HepG2 (cell line): ENCODE measurements around the gene PRCD. TPM values are rescaled to one million over a fixed set of nuclear protein-coding genes. Genes with fewer than 3 reads are reported as not detected.
A peak's percentile ranks its signal among the peaks of the same experiment; 100 is the strongest.

Source experiments
- E2F2 ChIP-seq: sonication (generic); formaldehyde crosslinking; IDR thresholded peaks from 2 replicates; pipeline ENCODE4 v1.4.0; 2020; ENCODE audit warnings: missing genetic modification reagents, borderline replicate concordance
- HMG20B ChIP-seq: conservative IDR thresholded peaks from 2 replicates; pipeline ENCODE4 v1.6.1; 2016; ENCODE audit warnings: missing genetic modification reagents, missing compliant biosample characterization
- KAT8 ChIP-seq: IDR thresholded peaks from 2 replicates; pipeline ENCODE4 v1.6.1; 2016; ENCODE audit warnings: missing genetic modification reagents, missing compliant biosample characterization
- MAFK ChIP-seq, 2 experiments: IDR thresholded peaks in 1 of 2; conservative IDR thresholded peaks in 1 of 2; 2 replicates each; pipeline ENCODE4 v1.6.1; 2011; ENCODE audit warnings: improper control_type of control experiment in 2 of 2, low read length in 2 of 2
- MIER3 ChIP-seq: IDR thresholded peaks from 2 replicates; pipeline ENCODE4 v1.6.1; 2016; ENCODE audit warnings: missing compliant biosample characterization, borderline replicate concordance
- RFXANK ChIP-seq: IDR thresholded peaks from 2 replicates; pipeline ENCODE4 v1.6.1; 2016
- SIN3A ChIP-seq: IDR thresholded peaks from 2 replicates; pipeline ENCODE4 v1.6.1; 2011; ENCODE audit warnings: low read depth, mild to moderate bottlenecking, control low read depth, low read length, borderline replicate concordance
- ZFP62 ChIP-seq: sonication (generic); formaldehyde crosslinking; IDR thresholded peaks from 2 replicates; pipeline ENCODE4 v1.4.0; 2020; ENCODE audit warnings: missing genetic modification reagents
- ZKSCAN5 ChIP-seq: sonication (generic); formaldehyde crosslinking; IDR thresholded peaks from 2 replicates; pipeline ENCODE4 v1.5.1; 2020; ENCODE audit warnings: mild to moderate bottlenecking, missing genetic modification reagents
- ZNF687 ChIP-seq: sonication (generic); formaldehyde crosslinking; IDR thresholded peaks from 2 replicates; pipeline ENCODE4 v1.5.1; 2020; ENCODE audit warnings: mild to moderate bottlenecking, missing genetic modification reagents, moderate library complexity
- ZNF772 ChIP-seq: sonication (generic); formaldehyde crosslinking; IDR thresholded peaks from 2 replicates; pipeline ENCODE4 v1.5.0; 2020; ENCODE audit warnings: mild to moderate bottlenecking, missing genetic modification reagents
- polyA plus RNA-seq, 8 experiments: library from polyadenylated mRNA; depleted of rRNA in 3 of 8; stranded (reverse) in 7 of 8; unstranded in 1 of 8; fragments of >200 nt; fragmentation: Illumina TruSeq in 4 of 8; extraction: Trizol in 4 of 8; gene quantifications; 2 replicates each; pipeline versions ENCODE4 v1.2.1 to v1.2.3, GENCODE V29; 2011 to 2016; ENCODE audit warnings: low read depth in 4 of 8, missing spikeins in 1 of 8, mixed read lengths in 1 of 8; ENCODE audit not compliant: insufficient read depth in 1 of 8
- total RNA-seq, 5 experiments: library from RNA; depleted of rRNA; stranded (reverse); fragments of >200 nt; fragmentation: Illumina TruSeq; extraction: Trizol; gene quantifications; 2 replicates each; pipeline ENCODE4 v1.2.3, GENCODE V29; 2016; ENCODE audit warnings: low read depth in 1 of 5
- TF ChIP-seq, protein P1 (sequence below): sonication (generic); formaldehyde crosslinking; IDR thresholded peaks from 2 replicates; pipeline ENCODE4 v1.4.0; 2020; ENCODE audit warnings: missing genetic modification reagents, mild to moderate bottlenecking, borderline replicate concordance
- TF ChIP-seq, protein P2 (sequence below): sonication (generic); formaldehyde crosslinking; IDR thresholded peaks from 2 replicates; pipeline ENCODE4 v1.5.0; 2020; ENCODE audit warnings: mild to moderate bottlenecking, missing genetic modification reagents, borderline replicate concordance
- TF ChIP-seq, protein P3 (sequence below): IDR thresholded peaks from 2 replicates; pipeline ENCODE4 v1.6.1; 2018; ENCODE audit warnings: missing genetic modification reagents, mild to moderate bottlenecking, missing compliant biosample characterization

PRCD gene
- total and polyA plus RNA-seq, 2 of the 13 experiments (the other 11 are each of a cell fraction or from before 2014, with no cell fraction given) = 0.51 TPM; not detected in 1

DNA sequence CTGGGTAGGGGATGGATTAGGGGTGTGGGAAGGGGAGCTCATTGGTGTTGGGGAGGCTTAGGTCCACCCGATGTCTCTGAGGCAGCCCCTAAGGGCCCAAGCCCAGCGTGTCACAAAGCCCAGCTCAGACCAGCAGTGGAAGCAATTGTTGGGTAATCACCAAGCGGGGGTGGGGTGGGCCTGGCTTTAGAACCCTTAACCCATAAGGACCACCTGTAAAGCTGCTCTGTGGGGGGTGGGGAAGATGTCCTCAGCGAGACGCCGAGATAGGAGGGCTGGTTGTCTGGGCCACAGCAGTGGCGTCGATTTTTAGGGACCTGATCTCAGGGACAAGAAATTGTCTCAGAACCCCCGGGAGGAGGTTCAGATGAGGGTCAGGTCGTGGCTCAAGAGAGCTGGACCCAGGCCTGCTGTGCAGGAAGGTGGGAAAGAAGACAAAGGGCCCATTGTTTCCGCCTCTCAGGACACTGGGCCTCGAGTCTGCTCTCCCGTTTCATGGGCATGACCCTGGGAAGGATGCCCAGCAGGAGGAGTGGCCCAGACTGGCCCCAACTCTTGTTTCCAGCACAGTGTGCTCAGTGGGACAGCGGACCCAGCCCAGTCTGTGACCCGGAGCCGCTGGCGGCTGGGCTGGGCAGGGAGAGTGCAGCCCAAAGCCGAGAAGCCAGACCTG lies 29.9 kb downstream of the PRCD start (continued):
- TF ChIP-seq ZNF687 = peak; percentile 89
- TF ChIP-seq, protein P1, sequence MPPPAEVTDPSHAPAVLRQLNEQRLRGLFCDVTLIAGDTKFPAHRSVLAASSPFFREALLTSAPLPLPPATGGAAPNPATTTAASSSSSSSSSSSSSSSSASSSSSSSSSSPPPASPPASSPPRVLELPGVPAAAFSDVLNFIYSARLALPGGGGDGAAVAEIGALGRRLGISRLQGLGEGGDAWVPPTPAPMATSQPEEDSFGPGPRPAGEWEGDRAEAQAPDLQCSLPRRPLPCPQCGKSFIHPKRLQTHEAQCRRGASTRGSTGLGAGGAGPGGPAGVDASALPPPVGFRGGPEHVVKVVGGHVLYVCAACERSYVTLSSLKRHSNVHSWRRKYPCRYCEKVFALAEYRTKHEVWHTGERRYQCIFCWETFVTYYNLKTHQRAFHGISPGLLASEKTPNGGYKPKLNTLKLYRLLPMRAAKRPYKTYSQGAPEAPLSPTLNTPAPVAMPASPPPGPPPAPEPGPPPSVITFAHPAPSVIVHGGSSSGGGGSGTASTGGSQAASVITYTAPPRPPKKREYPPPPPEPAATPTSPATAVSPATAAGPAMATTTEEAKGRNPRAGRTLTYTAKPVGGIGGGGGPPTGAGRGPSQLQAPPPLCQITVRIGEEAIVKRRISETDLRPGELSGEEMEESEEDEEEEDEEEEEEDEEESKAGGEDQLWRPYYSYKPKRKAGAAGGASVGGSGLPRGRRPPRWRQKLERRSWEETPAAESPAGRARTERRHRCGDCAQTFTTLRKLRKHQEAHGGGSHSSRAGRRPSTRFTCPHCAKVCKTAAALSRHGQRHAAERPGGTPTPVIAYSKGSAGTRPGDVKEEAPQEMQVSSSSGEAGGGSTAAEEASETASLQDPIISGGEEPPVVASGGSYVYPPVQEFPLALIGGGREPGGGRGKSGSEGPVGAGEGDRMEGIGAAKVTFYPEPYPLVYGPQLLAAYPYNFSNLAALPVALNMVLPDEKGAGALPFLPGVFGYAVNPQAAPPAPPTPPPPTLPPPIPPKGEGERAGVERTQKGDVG (CRISPR knock-in tag) = 0 out of 2 replicates have a peak, but pooled peaks have one; percentile 34
- 0 out of 4 replicates have a peak, but pooled peaks of 1 of the 2 experiments have one; percentile 1 for TF ChIP-seq MAFK (conservative IDR thresholded peaks at IDR 0.05 in 1 of 2, IDR thresholded peaks at IDR 0.05 in 1 of 2; ENCODE audit: low read length in 2 of 2)
- no peak for TF ChIP-seq ZFP62 (CRISPR knock-in tag)
- TF ChIP-seq ZNF772 (CRISPR knock-in tag) = no peak
- TF ChIP-seq MIER3 = peak; percentile 39; the same call in 1 of the 2 replicates
- no peak for TF ChIP-seq SIN3A
- peak; percentile 48; the same call in 1 of the 2 replicates for TF ChIP-seq KAT8 (CRISPR knock-in tag)
- TF ChIP-seq HMG20B (CRISPR knock-in tag) = 0 out of 2 replicates have a peak, but pooled peaks have one; percentile 20
- TF ChIP-seq ZKSCAN5 (CRISPR knock-in tag) = no peak
- TF ChIP-seq, protein P2, sequence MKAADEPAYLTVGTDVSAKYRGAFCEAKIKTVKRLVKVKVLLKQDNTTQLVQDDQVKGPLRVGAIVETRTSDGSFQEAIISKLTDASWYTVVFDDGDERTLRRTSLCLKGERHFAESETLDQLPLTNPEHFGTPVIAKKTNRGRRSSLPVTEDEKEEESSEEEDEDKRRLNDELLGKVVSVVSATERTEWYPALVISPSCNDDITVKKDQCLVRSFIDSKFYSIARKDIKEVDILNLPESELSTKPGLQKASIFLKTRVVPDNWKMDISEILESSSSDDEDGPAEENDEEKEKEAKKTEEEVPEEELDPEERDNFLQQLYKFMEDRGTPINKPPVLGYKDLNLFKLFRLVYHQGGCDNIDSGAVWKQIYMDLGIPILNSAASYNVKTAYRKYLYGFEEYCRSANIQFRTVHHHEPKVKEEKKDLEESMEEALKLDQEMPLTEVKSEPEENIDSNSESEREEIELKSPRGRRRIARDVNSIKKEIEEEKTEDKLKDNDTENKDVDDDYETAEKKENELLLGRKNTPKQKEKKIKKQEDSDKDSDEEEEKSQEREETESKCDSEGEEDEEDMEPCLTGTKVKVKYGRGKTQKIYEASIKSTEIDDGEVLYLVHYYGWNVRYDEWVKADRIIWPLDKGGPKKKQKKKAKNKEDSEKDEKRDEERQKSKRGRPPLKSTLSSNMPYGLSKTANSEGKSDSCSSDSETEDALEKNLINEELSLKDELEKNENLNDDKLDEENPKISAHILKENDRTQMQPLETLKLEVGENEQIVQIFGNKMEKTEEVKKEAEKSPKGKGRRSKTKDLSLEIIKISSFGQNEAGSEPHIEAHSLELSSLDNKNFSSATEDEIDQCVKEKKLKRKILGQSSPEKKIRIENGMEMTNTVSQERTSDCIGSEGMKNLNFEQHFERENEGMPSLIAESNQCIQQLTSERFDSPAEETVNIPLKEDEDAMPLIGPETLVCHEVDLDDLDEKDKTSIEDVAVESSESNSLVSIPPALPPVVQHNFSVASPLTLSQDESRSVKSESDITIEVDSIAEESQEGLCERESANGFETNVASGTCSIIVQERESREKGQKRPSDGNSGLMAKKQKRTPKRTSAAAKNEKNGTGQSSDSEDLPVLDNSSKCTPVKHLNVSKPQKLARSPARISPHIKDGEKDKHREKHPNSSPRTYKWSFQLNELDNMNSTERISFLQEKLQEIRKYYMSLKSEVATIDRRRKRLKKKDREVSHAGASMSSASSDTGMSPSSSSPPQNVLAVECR (CRISPR knock-in tag) = peak; percentile 58
- TF ChIP-seq, protein P3, sequence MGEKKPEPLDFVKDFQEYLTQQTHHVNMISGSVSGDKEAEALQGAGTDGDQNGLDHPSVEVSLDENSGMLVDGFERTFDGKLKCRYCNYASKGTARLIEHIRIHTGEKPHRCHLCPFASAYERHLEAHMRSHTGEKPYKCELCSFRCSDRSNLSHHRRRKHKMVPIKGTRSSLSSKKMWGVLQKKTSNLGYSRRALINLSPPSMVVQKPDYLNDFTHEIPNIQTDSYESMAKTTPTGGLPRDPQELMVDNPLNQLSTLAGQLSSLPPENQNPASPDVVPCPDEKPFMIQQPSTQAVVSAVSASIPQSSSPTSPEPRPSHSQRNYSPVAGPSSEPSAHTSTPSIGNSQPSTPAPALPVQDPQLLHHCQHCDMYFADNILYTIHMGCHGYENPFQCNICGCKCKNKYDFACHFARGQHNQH (CRISPR knock-in tag) = no peak; the same call in 1 of the 2 replicates
- no peak for TF ChIP-seq E2F2 (CRISPR knock-in tag)
- no peak for TF ChIP-seq RFXANK (CRISPR knock-in tag)
